Stromal cell of bone marrow (primary cell): ENCODE measurements around the gene NKX1-1.

ENCODE experiments used
- DNase-seq: peaks from one replicate; pipeline ENCODE4 v3.0.0-alpha.2; 2012; ENCODE audit warnings: low read depth

Gene NKX1-1

GRCh38 chr4:1385373-1386340, 20.6 kb downstream of the NKX1-1 start:
- no peak for DNase-seq

GRCh38 chr4:1384675-1385372, 21.4 kb downstream of the NKX1-1 start:
- DNase-seq = no peak

GRCh38 chr4:1383728-1384591, 22.3 kb downstream of the NKX1-1 start:
- no peak for DNase-seq

GRCh38 chr4:1382776-1383727, 23.2 kb downstream of the NKX1-1 start:
- DNase-seq = no peak

GRCh38 chr4:1381944-1382541, 24.2 kb downstream of the NKX1-1 start:
- no peak for DNase-seq

GRCh38 chr4:1381181-1381621, 25.0 kb downstream of the NKX1-1 start:
- no peak for DNase-seq

- DNase-seq = no peak
Measured at GRCh38 chr4:1380368-1381151, 25.7 kb downstream of the NKX1-1 start.

GRCh38 chr4:1379801-1380331, 26.4 kb downstream of the NKX1-1 start:
- DNase-seq = no peak

- no peak for DNase-seq
Measured at GRCh38 chr4:1379351-1379781, 26.9 kb downstream of the NKX1-1 start.

GRCh38 chr4:1378559-1379231, 27.5 kb downstream of the NKX1-1 start:
- DNase-seq = no peak

- no peak for DNase-seq
Measured at GRCh38 chr4:1377606-1378261, 28.5 kb downstream of the NKX1-1 start.

- no peak for DNase-seq
Measured at GRCh38 chr4:1376841-1377605, 29.2 kb downstream of the NKX1-1 start.

GRCh38 chr4:1376391-1376840, 29.8 kb downstream of the NKX1-1 start:
- no peak for DNase-seq

- DNase-seq = no peak
Measured at GRCh38 chr4:1375761-1376322, 30.4 kb downstream of the NKX1-1 start.

GRCh38 chr4:1375051-1375721, 31.1 kb downstream of the NKX1-1 start:
- DNase-seq = no peak

- no peak for DNase-seq
Measured at GRCh38 chr4:1374706-1375045, 31.6 kb downstream of the NKX1-1 start.
